ENCODE results near the gene INO80E.

The INO80E gene

DNA sequence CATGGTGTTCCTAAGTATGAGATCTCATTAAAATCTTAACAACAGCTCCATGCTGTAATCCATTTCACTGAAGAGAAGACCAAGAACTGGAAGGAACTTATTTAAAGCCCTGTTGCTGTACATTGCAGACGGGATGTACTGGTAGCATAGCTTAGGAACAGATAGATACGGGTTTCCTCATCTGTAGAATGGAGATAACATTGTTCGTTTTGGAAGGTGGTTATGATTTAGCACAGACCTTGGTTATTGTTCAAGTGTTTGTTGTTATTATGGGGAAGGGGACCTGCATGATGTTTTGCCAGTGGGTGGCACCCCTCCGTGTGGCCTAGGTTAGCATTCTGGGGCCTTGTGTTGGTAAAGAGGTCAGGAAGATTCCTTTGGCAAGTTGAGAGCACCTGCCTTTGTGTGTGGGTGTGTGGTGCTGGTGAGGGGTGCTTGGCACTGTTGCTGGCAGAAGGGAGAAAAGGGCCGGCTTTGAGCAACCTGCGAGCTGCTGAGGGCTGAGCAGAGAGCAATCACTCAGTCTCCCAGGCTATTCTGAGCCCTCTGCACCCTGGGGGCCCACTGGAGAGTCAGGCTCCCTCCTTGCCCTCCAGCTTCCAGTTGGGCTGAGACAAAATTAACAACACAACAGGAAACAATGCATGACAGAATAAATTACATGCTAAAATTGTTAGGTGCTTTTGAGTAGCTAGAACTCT is 20.1 kb upstream of the INO80E start:
- no peak for DNase-seq

DNA sequence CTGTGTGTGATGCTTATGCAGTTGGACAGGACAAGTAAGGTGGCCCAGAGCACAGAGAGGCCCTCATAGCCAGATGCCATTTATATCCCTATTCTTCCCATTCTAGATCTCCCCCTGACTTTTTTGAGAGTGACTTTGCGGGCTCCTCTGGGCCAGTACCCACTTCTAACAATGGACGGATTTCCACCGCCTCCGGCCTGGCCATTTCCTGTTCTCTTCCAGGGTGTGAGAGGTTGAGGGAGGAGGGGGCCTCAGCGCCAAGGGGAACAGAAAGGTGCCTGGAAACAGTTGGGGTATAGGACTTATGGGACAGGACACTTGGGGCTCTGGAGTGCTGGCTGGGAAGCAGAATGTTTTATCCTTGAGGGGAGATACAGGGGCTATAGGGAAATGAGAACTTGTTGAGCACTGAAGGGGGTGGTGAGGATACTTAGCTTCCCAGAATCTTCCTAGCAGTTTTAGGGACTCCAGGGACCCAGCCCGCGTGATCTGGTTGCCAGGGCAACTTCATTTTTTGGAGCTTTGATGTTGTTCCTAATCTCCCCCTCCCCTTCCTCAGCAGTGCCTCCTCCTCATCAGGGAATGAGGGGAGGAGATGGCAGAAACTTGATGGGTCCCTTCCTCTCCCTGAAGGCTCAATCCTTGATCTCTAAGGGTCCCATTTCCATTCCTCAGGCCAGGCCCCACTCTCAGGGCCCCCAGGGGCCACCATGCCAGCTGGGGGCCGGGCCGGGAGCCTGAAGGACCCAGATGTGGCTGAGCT is 18.8 kb upstream of the INO80E start:
- DNase-seq: no peak

DNA sequence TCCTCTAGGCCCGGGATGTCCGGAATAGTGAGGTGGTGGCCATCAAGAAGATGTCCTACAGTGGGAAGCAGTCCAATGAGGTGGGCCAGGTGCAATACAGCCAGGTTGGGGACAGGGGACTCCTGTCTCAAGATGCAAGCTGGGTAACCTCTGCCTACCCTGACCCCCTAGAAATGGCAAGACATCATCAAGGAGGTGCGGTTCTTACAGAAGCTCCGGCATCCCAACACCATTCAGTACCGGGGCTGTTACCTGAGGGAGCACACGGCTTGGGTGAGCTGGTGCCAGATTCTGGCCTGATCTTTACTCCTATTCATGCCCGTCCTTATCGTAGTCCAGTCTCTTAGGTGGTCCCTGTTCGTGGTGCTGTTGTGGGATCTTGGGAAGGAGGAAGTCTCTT is 18.0 kb upstream of the INO80E start:
- DNase-seq: no peak

DNA sequence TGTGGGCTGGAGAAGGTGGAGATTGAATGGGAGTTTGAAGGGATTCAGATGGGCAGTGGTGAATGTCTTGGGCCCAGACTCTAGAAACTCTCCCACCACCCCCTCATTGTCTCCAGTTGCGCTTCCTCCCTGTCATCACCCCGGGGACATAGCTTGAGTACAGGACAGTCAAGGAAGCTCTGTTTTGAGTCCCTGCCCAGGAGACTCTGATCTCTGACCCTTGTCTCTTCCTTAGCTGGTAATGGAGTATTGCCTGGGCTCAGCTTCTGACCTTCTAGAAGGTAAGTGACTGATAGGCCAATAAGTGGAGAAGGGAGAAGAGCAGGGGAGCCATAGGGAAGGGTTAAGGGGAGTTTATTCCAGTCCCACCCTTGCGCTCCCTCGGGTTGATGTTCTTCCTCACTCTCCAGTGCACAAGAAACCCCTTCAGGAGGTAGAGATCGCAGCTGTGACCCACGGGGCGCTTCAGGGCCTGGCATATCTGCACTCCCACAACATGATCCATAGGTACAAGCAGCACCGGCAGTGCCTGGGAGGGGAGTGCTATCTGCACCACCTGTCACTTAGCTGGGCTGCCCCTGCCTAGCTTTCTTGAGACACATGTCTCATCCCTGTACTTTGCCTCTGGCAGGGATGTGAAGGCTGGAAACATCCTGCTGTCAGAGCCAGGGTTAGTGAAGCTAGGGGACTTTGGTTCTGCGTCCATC is 17.3 kb upstream of the INO80E start:
- no peak for DNase-seq

DNA sequence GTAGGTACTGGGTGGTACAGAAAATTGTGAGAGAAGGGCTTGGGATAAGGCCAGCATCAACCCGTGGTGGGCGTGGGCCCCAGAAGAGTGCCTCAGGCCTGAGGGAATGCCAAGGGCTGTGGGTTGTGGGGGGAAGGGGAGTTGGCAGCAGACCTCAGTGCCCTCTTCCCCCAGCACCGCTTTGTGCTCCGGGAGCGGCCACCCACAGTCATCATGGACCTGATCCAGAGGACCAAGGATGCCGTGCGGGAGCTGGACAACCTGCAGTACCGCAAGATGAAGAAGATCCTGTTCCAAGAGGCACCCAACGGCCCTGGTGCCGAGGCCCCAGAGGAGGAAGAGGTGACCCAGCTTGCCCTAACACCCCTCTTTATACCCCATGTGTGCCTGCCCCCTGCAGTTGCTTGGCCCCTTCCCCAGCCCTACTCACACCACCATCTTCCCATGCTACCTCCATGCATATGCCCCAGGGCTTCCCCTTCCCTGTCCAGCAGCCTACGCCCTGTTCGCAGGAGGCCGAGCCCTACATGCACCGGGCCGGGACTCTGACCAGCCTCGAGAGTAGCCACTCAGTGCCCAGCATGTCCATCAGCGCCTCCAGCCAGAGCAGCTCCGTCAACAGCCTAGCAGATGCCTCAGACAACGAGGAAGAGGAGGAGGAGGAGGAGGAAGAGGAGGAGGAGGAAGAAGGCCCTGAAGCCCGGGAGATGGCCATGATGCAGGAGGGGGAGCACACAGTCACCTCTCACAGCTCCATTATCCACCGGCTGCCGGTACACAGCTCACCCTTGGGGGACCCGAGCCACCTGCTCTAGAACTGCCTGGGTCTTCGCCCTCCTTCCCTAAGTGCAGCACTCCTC is 13.3 kb upstream of the INO80E start:
- no peak for DNase-seq

DNA sequence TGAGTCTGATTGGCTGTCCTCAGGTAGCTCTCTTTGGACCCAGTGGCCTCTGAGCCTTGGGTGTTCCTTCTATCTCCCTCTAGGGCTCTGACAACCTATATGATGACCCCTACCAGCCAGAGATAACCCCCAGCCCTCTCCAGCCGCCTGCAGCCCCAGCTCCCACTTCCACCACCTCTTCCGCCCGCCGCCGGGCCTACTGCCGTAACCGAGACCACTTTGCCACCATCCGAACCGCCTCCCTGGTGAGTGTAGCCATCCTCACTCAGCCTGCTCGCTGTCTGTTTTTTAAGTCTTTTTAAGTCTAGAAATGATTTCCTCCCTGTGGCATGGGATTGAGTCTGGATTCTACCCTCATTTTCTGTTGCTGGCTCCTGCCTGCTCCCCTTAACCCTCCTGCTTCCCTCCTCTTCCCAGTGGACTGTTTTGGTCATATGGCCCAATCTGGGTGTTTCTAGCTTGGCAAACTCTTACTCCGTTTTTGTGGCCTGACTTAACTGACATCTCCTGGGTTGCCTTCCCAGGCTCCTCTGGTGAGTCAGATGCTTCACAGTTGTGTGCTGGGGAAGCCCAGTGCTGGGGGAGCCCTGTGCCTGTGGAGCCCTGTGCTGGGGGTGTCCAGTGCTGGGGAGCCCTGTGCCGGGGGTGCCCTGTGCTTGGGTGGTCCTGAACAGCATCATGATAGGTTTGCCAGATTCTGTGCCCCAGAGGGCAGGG is 12.5 kb upstream of the INO80E start:
- no peak for DNase-seq

DNA sequence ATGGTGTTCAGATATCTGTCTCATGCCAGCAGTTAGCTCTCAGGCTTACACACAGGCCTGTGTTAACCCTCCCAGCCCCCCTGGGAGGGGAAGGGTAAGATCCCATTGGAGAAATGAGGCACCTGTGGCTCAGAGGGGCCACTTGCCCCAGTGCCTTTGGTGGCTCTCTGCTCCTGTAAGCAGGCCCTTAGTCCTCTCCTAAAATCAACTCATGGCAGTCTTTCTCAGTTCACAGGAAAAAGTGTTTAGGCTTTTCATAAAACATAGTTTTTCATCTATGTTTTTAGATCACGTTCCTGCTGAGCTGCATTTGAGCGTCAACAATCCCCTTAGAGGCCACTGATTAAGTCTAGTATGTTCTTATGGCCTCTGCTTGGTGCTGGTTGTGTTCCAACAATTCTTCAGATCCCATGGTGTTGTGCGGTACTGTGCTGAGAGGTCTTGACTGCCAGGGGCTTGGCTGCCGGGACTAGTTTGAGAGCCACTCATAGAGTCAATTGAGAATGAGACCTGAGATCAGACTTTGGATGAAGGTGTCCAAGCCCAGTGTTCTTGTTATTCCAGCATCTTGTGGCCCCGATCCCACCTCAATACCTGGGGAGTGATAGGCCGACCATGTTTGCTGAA is 11.8 kb upstream of the INO80E start:
- DNase-seq: no peak

DNA sequence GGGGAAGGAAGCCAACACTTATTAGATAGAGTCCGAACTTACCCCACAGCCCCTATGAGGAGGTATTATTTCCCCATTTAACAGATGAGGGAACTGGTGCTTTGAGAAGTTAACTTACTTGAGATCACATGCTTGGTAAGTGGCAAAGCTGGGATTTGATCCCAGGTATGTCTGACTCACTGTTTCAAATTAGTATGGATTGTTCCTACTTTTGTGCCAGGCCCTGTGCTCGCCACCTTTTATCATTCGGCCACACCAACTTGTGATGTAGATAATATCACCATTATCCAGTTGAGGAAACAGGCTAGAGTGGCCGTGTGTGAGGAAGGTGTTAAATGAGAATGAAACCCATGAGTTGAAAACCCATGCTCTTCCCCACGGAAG is 11.3 kb upstream of the INO80E start:
- DNase-seq: no peak

DNA sequence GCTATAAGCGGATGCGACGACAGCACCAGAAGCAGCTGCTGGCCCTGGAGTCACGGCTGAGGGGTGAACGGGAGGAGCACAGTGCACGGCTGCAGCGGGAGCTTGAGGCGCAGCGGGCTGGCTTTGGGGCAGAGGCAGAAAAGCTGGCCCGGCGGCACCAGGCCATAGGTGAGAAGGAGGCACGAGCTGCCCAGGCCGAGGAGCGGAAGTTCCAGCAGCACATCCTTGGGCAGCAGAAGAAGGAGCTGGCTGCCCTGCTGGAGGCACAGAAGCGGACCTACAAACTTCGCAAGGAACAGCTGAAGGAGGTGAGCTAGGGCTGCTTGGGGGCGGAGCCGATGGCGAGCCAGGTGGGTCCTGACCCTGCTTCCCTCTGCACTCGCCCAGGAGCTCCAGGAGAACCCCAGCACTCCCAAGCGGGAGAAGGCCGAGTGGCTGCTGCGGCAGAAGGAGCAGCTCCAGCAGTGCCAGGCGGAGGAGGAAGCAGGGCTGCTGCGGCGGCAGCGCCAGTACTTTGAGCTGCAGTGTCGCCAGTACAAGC is 10.7 kb upstream of the INO80E start:
- DNase-seq: no peak

DNA sequence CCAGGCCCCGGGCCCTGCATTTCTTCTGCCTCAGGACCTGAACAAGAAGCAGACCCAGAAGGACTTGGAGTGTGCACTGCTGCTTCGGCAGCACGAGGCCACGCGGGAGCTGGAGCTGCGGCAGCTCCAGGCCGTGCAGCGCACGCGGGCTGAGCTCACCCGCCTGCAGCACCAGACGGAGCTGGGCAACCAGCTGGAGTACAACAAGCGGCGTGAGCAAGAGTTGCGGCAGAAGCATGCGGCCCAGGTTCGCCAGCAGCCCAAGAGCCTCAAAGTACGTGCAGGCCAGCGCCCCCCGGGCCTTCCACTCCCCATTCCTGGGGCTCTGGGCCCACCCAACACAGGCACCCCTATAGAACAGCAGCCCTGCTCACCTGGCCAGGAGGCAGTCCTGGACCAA is 9.8 kb upstream of the INO80E start:
- no peak for DNase-seq

DNA sequence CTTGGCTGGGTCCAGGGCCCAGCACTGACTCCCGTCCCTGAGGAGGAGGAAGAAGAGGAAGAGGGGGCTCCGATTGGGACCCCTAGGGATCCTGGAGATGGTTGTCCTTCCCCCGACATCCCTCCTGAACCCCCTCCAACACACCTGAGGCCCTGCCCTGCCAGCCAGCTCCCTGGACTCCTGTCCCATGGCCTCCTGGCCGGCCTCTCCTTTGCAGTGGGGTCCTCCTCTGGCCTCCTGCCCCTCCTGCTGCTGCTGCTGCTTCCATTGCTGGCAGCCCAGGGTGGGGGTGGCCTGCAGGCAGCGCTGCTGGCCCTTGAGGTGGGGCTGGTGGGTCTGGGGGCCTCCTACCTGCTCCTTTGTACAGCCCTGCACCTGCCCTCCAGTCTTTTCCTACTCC is 9.1 kb upstream of the INO80E start:
- no peak for DNase-seq

DNA sequence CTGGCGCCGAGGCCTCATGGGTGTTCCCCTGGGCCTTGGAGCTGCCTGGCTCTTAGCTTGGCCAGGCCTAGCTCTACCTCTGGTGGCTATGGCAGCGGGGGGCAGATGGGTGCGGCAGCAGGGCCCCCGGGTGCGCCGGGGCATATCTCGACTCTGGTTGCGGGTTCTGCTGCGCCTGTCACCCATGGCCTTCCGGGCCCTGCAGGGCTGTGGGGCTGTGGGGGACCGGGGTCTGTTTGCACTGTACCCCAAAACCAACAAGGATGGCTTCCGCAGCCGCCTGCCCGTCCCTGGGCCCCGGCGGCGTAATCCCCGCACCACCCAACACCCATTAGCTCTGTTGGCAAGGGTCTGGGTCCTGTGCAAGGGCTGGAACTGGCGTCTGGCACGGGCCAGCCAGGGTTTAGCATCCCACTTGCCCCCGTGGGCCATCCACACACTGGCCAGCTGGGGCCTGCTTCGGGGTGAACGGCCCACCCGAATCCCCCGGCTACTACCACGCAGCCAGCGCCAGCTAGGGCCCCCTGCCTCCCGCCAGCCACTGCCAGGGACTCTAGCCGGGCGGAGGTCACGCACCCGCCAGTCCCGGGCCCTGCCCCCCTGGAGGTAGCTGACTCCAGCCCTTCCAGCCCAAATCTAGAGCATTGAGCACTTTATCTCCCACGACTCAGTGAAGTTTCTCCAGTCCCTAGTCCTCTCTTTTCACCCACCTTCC is 8.5 kb upstream of the INO80E start:
- no peak for DNase-seq

DNA sequence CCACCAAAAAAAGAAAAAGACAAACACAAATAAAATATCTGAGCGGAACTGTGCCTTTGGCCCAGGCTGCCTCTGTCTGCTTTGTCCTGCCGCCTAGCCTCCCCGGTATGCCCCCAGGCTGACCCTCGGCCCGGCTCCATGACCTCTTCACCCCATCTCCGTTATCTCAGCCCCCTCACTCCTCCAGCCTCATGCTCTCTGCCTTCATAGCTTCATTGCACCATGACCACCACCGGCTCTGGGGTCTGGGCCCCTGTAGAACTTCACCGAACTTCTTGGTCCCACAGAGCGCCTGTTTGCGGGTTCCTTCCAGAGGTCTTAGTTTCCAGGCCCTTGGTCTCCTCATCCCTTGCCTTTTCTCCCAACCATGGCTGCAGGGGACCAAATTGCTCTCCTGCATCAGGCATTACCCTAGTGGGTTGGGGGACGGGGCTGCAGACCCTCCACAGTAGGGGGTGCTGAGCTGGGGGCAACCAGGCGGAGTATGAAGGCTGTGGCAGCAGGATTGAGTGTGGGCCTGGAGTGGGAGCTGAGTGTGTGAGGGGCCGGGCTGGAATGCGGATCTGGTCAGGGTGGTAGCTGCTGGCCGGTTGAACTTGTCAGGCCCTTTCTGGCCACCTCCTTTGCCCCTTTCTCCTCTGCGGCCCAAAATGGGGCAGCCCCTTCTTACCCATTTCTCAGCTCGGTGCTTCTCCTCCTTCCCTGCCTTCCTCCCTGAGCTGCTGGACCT is 7.5 kb upstream of the INO80E start:
- no peak for DNase-seq

DNA sequence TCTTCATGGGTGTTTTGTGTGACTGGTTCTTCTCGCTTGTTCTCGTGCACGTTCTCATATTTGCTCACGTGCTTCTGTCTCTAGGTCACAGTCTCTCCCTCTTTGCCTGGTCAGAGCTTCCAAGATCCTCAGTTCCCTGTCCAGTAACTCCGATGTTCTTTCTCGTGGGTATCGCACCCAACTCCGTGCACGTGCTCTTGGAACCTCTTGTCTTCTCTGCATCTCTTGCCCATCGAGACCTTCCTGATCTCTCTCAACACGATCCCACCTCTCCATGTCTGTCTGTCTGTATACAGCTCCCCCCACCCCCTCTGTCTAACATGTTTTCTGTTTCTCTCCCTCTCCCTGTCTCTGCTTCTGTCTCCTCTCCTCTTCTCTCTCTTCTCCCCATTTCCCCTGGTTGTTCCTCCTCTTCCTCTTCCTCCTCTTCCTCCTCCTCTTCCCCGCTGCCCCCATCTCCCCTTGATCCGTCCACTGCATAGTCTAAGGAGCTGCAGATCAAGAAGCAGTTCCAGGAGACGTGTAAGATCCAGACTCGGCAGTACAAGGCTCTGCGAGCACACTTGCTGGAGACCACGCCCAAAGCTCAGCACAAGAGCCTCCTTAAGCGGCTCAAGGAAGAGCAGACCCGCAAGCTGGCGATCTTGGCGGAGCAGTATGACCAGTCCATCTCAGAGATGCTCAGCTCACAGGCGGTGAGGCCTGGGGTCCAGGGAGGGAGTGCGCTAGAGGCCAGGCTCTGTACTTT is 6.8 kb upstream of the INO80E start:
- DNase-seq: no peak

DNA sequence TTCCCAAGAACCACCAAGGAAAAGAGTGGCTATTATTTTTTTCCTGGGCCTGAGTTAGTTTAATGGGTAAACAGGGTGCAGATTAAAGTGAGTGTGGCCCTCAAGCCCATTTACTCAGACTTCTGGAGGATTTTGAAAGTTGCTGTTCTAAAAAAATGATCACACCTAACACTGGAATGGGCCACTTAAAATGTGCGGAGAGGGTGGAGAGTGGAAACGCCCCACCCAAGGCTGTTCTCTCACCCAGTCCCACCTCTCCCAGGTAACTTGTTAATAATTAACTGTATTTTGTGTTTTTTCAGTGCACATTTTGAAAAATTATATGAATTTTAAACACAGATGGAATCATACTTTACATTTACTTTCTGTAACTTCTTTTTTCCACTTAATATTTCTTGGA is 6.0 kb upstream of the INO80E start:
- no peak for DNase-seq

DNA sequence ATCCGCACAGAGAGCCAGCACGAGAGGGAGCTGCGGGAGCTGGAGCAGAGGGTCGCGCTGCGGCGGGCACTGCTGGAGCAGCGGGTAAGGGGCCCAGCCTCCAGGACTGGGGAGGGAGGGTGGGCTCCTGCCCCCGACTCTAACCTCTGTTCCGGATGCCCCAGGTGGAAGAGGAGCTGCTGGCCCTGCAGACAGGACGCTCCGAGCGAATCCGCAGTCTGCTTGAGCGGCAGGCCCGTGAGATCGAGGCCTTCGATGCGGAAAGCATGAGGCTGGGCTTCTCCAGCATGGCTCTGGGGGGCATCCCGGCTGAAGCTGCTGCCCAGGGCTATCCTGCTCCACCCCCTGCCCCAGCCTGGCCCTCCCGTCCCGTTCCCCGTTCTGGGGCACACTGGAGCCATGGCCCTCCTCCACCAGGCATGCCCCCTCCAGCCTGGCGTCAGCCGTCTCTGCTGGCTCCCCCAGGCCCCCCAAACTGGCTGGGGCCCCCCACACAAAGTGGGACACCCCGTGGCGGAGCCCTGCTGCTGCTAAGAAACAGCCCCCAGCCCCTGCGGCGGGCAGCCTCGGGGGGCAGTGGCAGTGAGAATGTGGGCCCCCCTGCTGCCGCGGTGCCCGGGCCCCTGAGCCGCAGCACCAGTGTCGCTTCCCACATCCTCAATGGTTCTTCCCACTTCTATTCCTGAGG is 5.0 kb upstream of the INO80E start:
- no peak for DNase-seq

DNA sequence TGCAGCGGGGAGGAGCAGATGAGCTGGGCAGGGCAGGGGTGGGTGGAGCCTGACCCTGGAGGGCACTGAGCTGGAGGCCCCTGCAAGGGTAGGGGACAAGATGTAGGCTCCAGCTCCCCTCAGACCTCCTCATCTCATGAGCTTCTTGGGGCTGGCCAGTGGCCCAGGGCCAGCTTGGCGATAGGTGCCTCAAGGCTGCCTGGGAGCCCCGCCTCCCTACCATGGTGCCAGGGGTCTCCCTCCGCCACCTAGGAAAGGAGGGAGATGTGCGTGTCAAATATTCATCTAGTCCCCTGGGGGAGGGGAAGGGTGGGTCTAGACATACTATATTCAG is 4.5 kb upstream of the INO80E start:
- no peak for DNase-seq

DNA sequence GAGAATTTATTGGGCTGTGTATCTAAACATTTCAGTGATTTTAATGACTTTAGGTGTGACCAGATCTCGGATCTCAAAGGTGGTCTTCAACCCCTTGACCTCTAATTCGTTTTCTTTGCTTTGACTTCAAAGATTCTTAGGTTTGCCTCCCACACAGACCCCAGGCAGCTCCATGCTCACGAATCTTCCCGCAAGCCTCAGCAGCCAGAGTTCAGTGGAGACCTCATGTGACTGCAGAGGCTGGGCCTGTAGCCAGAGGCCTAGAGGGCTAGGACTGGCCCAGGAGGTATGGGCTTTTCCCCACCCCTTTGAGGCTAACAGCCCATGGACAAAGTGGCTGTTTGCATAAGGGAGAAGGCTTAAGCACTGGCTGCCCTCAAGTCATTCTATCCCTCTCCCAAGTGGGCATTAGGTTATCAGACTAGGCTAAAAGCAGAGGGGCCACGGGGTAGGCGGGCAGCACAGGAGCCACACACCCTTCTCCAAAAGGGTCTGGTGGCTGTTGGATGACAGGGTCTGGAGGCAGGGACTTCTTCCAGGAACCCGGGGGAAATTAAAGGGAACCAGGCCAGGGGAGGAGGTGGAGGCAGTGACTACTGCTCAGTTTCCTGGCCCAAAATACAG is 3.6 kb upstream of the INO80E start:
- no peak for DNase-seq
